HG02973 (cell line): ENCODE data around the gene KRT73.

Experiments
- ATAC-seq: cut with Tn5 transposase; IDR thresholded peaks from one replicate; pipeline ENCODE4 v1.9.1; 2021; ENCODE audit warnings: moderate library complexity; ENCODE audit not compliant: unreplicated experiment

The KRT73 gene

DNA sequence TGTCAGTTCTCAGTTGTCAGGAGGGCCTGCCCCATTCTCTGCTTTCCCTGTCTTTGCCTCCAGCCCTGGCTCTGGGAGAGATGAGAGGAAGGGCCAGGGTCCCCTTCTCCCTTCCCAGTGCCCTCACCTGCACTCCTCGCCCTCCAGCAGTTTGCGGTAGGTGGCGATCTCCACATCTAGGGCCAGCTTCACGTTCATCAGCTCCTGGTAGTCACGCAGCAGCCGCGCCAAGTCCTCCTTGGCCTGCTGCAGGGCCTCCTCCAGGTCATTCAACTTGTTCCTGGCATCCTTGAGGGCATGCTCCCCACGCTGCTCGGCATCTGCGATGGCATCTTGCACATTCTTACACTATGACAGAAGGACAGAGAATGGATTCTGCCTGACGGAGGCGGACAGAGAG lies 28.3 kb upstream of the KRT73 start:
- no peak for ATAC-seq

DNA sequence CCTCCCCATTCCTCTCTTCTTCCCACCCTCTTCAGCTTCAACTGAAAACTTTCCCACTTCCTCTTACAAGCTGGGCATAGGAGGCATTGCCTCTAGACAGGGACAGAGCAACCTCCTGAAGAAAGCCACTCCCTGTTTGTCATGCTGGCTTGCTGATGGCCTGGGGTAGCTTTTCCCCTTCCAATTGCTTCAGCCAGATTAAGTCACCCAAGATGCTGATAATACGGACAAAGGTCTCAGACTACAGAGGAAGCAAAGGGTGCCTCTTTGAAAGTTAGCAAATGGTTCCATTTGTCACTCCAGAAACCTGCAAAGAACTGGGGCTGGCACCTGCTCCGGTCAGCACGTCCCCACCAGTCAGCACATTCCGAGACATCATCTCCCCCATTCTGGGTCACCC lies 27.6 kb upstream of the KRT73 start:
- no peak for ATAC-seq

DNA sequence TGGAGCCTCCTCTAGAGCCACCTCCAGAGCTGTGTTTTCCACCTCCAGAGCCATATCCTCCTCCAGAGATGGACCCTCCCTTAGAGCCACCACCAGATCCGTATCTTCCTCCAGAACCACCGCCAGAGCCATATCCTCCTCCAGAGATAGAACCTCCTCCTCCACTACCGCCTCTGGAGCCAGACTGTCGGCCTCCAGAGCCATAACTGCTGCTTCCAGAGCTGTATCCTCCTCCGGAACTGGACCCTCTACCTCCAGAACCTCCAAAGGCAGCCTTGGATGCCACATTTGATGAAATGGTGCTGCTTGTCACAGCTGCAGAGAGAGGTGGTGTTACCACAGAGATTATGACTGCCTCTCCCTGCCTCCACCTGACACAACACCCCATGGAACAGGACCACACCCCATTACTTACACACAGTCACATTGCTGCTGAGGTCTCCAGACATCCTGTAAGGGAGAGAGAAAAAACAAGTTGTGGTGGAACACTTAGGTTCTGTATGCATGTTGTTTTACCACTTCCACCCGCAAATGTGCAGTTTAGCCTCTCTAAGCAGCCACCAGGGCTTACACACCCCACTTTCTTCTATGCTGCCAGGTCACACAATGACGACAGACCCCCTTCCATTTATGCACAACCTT lies 26.9 kb upstream of the KRT73 start:
- ATAC-seq: no peak

DNA sequence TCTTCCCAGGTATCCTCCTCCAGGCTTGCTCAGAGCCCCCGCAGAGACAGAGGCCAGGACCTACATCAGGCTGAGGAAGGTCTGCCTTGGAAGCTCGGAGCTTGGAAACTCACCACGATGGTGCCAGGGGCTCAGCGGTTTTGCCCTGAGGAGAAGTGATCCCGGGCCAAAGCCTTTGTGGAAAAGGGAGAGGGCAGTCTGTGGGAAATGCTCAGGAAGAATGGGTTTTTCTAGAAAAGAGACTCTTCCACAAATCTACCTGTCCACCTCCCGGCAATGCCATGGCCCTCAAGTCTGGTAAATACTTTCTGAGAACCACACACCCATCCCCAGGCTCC lies 25.7 kb upstream of the KRT73 start:
- no peak for ATAC-seq

DNA sequence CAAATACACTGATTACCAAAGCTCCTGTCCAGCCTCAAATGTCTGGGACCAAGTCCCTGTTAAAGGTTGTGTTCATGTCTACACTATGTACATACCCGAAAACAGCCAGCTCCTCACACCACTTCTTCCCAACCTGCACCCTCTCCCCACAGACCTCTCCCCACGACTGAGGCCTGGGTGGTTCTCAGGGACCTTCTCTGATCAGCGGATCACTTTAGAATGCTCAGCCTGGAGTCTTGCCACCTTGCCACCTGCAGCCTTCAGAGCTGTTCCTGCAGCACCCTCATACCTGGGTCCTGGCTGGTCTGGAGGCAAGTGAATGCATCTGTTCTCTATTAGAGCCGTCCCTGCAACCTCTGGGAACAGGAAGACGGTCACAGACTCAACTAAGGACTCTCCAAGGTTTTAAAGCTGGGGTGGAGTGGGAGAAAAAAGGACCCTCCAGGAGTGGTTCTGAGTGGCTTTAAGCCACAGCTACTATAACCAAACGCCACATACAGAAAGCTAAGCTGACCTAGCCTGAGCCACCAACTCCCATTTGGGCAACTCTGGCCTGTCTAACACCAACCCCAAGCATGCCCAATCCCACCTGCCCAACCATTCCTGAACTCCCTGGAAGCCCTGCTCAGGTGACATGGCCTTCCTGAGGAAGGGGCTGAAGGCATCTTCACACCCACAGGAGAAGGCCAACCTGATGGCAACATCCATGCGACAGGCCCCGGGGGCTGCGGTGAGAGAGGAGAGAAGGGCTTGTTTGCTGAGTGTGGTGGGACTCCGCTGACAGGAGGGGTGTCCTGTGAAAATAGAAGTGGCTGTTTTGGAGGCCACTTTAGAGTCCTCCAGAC lies 25.1 kb upstream of the KRT73 start:
- ATAC-seq: no peak

DNA sequence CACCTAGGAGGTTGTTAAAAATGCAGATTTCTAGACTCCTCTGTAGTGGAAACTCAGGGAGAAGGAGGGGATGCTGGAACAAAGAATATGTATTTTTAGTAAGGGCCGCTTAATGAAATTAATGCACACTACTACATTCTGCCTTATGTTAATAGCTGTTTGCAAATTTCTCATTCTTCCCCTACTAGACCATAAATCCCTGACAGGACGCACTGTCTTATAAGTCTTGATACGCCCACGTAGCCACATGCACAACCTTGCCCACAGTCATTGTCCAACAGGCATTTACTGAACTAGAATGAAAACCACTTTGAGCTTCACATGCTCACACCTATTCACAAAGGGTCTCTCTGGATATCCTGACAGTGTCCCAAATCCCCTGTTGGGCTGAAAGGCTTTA lies 23.1 kb upstream of the KRT73 start:
- no peak for ATAC-seq

DNA sequence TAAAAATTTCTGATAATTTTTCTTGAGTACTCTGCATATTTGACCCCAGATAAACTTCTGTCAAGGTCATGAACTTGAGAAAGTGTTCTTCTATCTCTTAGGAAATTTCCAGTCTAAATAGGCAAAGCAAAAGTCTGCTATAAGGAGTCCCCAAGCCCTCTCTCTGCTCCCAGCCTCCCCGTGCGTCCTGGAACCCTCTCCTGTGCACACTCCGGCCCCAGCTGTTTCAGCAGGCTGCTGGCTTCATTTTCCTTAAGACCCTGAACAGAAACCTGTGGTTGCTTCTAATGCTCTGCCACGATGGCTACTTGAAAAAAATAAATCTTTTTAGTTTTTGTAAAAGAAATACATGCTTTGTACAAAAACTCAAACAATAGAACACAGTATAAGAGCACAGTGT lies 18.9 kb upstream of the KRT73 start:
- ATAC-seq: no peak

DNA sequence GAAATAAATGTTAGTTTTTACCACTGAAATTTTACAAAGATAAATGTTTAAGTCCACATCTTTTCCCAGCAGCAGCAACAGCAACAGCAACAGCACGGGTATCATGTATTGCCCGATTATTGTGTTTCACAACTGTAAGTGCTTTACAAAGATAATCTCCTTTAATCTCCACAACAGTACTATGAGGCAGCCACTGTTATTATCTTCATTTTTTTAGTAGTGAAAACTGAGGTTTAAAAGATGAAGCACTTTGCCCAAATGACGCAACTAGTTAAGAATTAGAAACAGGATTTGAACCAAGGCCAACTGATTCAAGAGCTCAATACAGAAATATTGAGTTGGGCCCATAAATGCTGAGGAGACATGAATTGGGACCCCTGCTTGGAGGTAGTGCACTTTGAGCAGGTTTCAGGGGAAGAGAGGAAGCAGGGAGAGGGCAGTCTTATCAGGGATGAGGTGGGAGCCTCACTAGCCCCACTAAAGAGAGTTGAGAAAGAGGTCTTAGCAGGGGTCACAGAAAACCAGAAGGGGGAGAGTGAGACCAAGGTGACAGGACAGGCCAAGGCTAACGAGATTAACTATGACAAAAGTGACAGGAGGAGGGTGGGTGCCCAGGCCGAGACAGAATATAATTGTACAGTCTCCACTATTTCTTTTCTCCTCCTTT lies 18.4 kb upstream of the KRT73 start:
- no peak for ATAC-seq

DNA sequence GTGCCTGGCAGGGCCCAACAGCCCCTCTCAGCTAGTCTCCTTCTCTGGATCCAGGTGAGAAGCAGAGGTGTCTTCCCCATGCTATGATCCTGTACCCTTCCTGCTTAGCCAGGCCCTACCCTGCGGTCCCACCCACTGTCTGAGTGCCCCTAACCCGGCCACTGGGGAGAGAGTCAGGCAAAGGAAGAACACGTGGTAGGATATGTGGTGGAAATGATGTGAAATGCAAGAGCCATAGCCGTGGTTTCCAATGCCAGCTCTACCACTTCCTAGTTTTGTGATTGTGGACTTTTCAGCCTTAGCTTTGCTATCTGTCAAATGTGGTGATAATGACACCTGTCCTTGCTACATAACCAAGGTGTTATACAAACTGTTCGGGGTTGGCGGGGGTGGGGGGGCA lies 17.8 kb upstream of the KRT73 start:
- ATAC-seq: no peak

DNA sequence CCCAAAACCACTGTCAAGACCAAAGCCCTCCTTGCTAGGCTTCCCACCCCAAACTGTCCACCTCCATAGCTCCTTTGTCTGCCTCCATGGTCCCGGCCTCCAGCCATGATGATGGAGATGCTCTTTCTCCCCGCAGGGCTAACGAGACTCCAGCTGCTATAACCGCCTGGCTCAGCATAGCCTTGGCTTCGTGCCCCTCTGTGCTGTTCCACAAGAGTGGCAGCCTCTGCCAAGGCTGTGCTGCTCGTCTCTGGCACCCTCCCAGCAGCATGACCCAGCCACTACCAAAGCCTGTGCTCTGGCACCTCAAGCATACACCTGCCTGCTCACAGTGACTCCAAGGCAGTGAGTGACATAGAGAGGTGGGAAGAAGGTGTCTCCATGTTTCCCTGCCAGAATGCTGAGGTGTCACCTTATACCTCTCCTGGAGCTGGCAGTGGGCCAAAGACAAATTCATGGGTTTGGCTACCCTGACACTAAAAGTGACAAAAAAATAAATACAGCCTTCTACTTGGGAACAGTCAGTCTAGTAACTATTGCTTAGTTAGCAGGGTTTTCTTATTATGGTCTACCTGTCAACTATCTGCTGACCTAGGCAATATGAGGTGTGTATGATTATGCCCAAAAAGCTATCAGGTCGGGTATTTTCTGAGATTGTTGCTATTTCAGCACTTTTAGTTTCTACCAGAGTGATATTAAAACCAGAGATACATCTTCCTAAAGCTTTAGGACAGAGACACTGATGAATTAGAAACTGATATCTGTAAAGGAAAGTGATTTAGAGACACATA lies 16.1 kb upstream of the KRT73 start:
- no peak for ATAC-seq

DNA sequence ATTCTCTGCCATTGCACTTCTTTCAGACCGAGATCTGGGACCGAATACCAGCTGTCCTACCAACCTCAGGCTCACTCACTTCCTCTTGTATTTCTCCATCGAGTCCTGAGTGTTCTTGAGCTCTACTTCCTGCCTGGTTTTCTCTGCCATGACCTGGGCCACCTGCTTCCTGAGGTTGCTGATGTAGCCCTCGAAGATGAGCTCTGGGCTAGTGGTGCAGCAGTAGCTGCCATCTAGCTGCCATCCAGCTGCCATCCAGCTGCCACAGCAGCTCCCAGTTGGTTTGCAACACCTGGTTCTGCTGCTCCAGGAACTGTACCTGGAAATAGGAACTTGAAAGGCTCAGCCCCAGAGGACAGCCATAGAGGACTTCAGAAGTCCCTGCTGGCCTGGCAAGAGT lies 15.0 kb upstream of the KRT73 start:
- no peak for ATAC-seq

DNA sequence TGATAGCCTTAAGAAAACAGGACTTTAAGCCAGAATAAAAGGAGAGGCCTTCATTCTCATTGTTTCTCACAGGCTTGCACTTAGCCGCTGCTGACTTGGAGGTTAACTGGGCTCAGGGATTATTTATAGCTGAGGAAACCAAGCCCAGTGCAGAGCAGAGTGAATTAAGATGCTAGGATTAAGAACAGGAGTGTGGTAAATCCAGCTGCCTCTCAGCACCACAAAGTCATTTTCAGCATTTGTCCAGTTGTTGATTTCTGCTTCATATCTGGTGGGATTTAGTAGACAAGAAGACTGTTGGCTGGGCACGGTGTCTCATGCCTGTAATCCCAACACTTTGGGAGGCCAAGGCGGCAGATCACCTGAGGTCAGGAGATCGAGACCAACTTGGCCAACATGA lies 14.3 kb upstream of the KRT73 start:
- no peak for ATAC-seq

DNA sequence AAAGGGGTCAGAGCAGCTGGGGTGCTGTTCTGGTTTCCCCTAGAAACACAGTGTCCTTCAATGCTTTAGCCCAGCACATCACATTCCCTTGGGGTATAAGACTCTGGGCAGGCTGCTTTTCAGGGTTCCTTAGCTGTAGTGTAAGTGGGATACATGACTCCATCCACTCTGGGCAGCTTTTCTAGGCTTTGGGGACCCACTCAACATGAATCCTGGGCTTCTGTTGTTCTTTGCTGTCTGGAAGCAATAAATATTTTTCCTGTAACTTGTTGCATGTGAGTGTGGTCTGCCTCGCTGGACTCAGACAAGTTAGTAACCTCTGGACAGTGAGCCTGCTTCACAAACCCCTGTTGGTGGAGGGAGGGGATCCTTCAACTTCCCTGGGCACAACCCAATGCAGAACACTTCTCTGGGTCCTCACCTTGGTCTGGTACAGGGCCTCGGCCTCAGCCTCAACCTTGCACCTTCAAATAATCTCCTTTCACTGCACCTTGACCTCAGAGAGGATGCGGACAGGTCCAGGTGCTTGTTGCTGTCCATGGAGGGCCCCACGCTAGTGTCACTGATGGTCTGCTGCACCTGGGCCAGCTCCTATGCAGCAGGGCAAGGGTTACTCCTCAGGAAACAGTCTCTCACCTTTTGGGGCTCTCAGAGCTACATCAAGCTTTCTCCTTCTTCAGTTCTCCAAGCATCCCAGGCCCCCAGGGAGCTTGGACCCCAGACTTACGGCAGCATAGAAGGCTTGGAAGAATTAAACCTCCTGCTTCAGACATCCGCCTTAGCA lies 13.5 kb upstream of the KRT73 start:
- no peak for ATAC-seq

DNA sequence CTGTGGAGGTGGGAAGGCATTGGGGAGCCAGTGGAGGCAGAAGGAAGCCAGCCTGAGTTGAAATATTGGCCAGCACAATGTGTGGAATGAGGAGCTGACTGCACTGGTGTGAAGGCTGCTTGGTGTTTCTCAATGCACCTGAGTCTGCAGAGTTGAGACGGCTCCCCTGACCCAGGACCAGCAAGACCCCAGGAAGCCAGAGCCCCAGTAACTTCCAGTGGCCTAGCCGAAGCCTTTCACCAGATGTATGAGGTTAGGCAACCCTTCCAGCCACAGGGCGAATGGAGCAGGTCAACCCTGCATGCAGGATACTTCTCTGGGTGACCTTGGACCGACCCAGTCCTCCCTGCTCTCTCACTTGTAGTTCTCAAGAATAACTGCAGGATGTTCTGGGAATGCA lies 12.9 kb upstream of the KRT73 start:
- no peak for ATAC-seq

DNA sequence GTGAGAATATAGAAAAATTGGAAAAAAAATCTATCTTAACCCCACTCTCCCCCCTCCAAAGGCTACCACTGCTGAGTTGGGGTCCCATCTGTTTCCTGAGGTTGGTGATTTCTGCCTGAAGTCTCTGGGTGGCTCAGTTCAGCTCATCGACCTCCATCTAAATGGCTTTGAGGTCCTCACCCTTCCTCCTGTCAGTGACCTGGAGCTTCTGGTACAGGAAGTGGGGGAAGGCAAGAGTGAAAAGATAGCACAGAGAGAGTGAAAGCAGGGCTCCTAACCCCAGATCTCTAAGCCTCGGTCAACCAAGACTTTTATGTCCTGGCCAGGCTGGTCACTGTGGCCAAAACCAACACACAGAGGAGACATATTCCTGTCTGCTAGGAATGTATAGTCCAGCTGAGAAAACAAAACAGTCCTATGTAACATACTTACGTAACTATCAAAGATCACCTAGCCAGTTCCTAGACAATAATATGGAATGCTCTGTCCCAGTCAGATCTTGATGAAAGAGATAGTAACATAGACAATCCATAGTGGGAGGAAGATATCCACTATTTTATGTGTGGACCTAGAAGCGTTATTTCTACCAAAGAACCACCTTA lies 12.3 kb upstream of the KRT73 start:
- no peak for ATAC-seq

DNA sequence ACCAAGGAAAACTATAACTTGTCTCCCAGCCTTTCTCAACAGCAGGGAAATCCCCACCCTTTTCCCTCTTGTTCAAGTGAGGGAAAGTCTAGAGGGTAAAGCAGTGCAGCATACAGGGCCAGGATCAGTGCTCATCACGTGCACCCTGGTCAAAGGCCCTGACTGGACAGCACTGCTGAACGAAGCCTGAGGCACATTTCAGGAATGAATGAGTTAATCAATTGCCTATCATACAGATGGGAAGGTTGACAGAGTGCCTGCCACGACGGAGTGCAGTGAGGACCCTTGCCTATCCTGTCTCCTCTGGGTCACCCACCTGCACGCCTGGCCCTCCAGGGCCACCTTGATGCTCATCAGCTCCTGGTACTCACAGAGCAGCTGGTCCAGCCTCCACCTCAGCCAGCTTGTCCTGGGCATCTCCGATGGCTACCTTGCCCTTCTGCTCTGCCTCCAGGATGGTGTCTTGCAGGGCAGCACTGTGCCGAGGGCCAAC lies 11.7 kb upstream of the KRT73 start:
- ATAC-seq: no peak

DNA sequence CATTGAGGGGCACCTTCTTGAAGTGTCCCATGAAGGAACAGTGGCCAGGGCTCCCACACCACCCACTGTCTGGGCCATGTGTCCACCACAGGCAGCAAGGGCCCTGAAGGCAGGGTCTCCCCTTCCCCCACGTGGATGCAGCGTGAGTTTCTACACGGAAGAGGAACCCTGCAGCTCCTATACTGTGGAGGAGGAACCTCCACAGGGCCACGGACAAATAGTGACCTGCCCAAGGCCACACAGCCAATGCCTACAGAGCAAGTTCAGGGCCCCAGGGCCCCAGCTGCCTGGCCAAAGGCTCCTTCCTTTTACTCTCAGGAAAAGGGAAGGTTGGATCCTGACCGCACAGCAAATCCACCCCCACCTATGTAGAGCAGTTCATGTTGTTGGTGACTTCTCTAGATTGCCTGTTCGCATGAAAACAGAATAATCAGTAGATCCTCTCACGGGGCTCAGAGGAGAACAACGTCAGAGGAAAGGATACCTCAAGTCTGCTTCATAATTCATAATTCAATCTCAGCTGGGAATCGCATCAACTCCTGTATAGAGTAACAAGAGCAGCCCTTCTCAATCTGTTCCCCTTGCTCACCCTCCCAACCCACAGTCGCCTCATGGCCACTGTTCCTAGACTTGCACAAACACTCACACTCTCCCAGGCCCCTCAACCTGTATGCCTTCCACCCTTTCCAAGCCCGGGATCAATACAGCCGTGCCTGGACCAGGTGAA lies 11.1 kb upstream of the KRT73 start:
- ATAC-seq: no peak

DNA sequence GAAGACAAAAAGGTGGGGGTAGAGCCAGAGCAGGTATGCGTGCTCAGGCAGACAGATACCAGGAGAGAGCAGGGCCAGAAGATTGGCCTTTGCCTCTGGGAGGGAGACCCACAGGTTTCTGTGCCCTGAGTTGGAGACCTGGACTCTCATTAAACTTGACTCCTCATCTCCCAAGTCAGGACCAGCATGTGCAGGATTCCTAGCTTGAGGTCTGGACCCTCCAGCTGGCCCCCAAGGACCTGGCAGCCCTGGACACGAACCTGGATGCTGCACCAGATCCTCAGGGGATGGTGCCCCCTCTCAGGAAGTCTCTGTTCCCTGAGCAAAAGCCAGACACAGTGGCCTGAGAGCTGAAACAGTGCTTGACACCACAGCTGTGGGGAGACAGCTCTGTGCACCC lies 10.5 kb upstream of the KRT73 start:
- no peak for ATAC-seq

DNA sequence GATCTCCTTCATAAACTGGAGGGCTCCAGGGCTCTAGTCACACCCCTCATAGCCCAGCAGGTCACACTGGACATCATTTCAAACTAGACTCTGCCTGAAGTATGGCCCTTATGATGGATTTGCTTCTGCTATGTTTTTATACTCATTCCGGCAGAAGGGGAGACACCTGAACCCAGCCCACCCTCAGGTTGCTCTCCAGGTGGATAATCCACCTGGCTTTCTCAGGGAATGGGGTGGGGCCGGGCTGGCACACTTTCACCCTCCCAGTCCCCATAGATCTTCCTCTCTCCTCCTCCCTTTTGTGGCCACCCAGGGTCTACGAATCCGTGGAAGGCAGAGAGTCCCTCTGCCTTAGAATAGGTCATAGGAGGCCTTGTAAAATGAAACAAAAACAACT lies 9.8 kb upstream of the KRT73 start:
- no peak for ATAC-seq
